Measurements from ENCODE around the gene INO80C. TPM values are rescaled to one million over a fixed set of nuclear protein-coding genes. Genes with fewer than 3 reads are reported as not detected.

Gene INO80C
- total and polyA plus RNA-seq, 2 of the 4 experiments (the other 2 are of a cell fraction) = 5.6 to 17.1 TPM

DNA sequence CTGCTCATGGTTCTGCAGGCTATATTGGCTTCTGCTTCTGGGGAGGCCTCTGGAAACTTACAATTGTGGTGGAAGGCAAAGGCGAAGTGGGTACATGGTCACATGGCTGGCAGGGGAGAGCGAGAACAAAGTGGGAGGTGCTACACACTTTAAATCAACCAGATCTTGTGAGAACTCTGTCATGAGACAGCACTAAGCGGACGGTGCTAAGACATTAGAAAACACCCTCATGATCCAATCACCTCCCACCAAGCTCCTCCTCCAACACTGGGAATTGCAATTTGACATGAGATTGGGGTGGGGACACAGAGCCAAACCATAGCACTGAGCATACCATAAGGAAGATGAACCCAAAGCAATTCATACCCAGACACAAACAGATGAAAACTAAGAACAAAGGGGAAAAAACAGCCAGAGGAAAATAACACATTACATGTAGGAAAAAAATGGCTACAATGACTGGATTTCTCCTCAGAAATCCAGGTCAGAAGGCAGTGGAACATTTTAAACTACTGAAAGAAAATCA, 31.1 kb upstream of the INO80C start:
- Histone ChIP-seq H4K5ac (ENCODE audit: low read depth, low read length) (no peak overlapping the region), H3K79me1 (ENCODE audit: low read depth in 1 of 2, low read length in 2 of 2) (no peaks in the 10 kb centered on the region), H2AK9ac (replicated peaks; ENCODE audit: low read depth, low read length, poor library complexity) (no peak overlapping the region), H2AFZ (replicated peaks; ENCODE audit: low read length, poor library complexity) (no peak overlapping the region), H3K36me3 (ENCODE audit: control insufficient read depth, insufficient read depth, low read length) (no peaks in the 10 kb centered on the region), H2AK5ac (ENCODE audit: low read depth, low read length) (no peak overlapping the region), H2BK5ac (ENCODE audit: low read depth, low read length, poor library complexity, severe bottlenecking) (no peak overlapping the region), H2BK120ac (ENCODE audit: low read depth, low read length) (no peak overlapping the region), H3K9me3 (ENCODE audit: control insufficient read depth, insufficient read depth, low read length) (no peaks in the 10 kb centered on the region), H3K18ac (ENCODE audit: low read depth, low read length) (no peak overlapping the region), H3K4ac (ENCODE audit: low read depth, low read length) (no peak overlapping the region), H3K56ac (ENCODE audit: extremely low read depth, insufficient read depth, low read length) (no peak overlapping the region), H4K8ac (ENCODE audit: low read depth in 2 of 2, low read length in 2 of 2) (no peak overlapping the region), H2BK20ac (ENCODE audit: low read depth, low read length) (no peak overlapping the region), H4K91ac (ENCODE audit: insufficient read depth, low read depth, low read length) (no peak overlapping the region), H3K14ac (replicated peaks; ENCODE audit: low read depth, low read length) (no peak overlapping the region), H3K27ac (ENCODE audit: insufficient read depth, low read length) (no peak overlapping the region), H4K20me1 (ENCODE audit: insufficient read depth, low read length) (no peaks in the 10 kb centered on the region), H2BK15ac (ENCODE audit: low read depth, low read length) (no peak overlapping the region), H3K4me1 (ENCODE audit: control insufficient read depth, insufficient read depth, low read length) (peaks cover 8% of the 10 kb centered on the region; the same call in 1 of the 2 replicates), H3K23ac (ENCODE audit: low read depth, low read length) (no peak overlapping the region), H3K9me1 (ENCODE audit: insufficient read depth, low read length) (no peaks in the 10 kb centered on the region), H3K4me2 (ENCODE audit: low read depth, low read length) (no peak overlapping the region), H3K4me3 (ENCODE audit: insufficient read depth, low read depth, low read length) (no peak overlapping the region), H3K27me3 (ENCODE audit: control insufficient read depth, insufficient read depth, low read length) (peaks cover 12% of the 10 kb centered on the region), H3K9ac (ENCODE audit: low read depth, low read length) (no peak overlapping the region)
- dilution Hi-C loops (cut with HindIII; ENCODE audit: low sequenced_read_pairs, unreplicated experiment) = no loop called here
- WGBS, 2 experiments (ENCODE audit: extremely low coverage in 2 of 2, insufficient read length in 1 of 2) = no CpG with 5 or more reads among the region's 4 CpGs
- ChIA-PET POLR2A (ENCODE audit: unreplicated experiment) (no interaction called here), CTCF (no interaction called here)
- intact Hi-C loops (cut with micrococcal nuclease) = no loop called here
- ATAC-seq (ENCODE audit: low read depth) (no peak), DNase-seq (no peak)
- in situ Hi-C loops (cut with MboI; ENCODE audit: low sequenced_read_pairs) = no loop called here
- no TSS peak for BruUV-seq (replicated peaks)
- TF ChIP-seq BHLHE40 (IDR thresholded peaks at IDR 0.05; ENCODE audit: low read depth, low read length) (no peak), NFE2L2 (IDR thresholded peaks at IDR 0.05; ENCODE audit: low read depth, low read length) (no peak), RFX5 (IDR thresholded peaks at IDR 0.05; ENCODE audit: low read depth, low read length) (no peak), RAD21 (IDR thresholded peaks at IDR 0.05; ENCODE audit: low read length) (no peak), CEBPB (IDR thresholded peaks at IDR 0.05; ENCODE audit: low read depth, low read length) (no peak)
- TF ChIP-seq, protein P1, sequence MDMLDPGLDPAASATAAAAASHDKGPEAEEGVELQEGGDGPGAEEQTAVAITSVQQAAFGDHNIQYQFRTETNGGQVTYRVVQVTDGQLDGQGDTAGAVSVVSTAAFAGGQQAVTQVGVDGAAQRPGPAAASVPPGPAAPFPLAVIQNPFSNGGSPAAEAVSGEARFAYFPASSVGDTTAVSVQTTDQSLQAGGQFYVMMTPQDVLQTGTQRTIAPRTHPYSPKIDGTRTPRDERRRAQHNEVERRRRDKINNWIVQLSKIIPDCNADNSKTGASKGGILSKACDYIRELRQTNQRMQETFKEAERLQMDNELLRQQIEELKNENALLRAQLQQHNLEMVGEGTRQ (IDR thresholded peaks at IDR 0.05; ENCODE audit: low read depth, low read length) = no peak

All from IMR-90 (cell line).